PC-9 (cell line): ENCODE measurements around the gene DUSP18. TPM values are rescaled to one million over a fixed set of nuclear protein-coding genes. Genes with fewer than 3 reads are reported as not detected.
A peak's percentile ranks its signal among the peaks of the same experiment; 100 is the strongest.

Experiments
- BruUV-seq: library from RNA; stranded (reverse); fragments of 400-500 nt; replicated peaks from 2 replicates; lab custom pipeline; 2021; lab: Mats Ljungman, UMichigan
- CTCF ChIA-PET: fragments of 300-600 bp; sonication (Branson Sonifier 250); formaldehyde crosslinking; loops from one replicate; lab custom pipeline; 2022; ENCODE audit warnings: antibody characterized with exemption; lab: Charles Lee
- POLR2A ChIA-PET: fragments of 300-600 bp; sonication (Branson Sonifier 250); formaldehyde crosslinking; loops from one replicate; lab custom pipeline; 2022; ENCODE audit warnings: antibody characterized with exemption; ENCODE audit not compliant: unreplicated experiment; lab: Charles Lee
- DNase-seq, 2 experiments: peaks; one replicate each; pipeline versions ENCODE4 v3.0.0 to v3.0.0-alpha.2; 2015 to 2022; ENCODE audit warnings: mixed read lengths in 1 of 2
- H2AFZ ChIP-seq: fragments of 200-600 bp; sonication (generic); 2 replicates; pipeline ENCODE4 v1.8.1; 2017; ENCODE audit warnings: antibody characterized with exemption
- H3F3A ChIP-seq: fragments of 200-600 bp; sonication (generic); 2 replicates; pipeline ENCODE4 v1.8.1; 2017; ENCODE audit warnings: antibody characterized with exemption, mild to moderate bottlenecking, low read depth; ENCODE audit not compliant: insufficient read depth
- H3K27ac ChIP-seq: fragments of 200-600 bp; sonication (generic); 2 replicates; pipeline ENCODE4 v1.6.1; 2016; ENCODE audit warnings: mixed run types
- H3K27me3 ChIP-seq: fragments of 200-600 bp; sonication (generic); 2 replicates; pipeline ENCODE4 v1.6.1; 2016; ENCODE audit warnings: low read depth, mixed run types; ENCODE audit not compliant: insufficient read depth
- H3K36me3 ChIP-seq: fragments of 200-600 bp; sonication (generic); 2 replicates; pipeline ENCODE4 v1.6.1; 2016; ENCODE audit warnings: low read depth, mixed run types
- H3K4me1 ChIP-seq: fragments of 200-600 bp; sonication (generic); replicated peaks from 2 replicates; pipeline ENCODE4 v1.6.1; 2016; ENCODE audit warnings: mixed run types; ENCODE audit not compliant: insufficient read depth
- H3K4me2 ChIP-seq: fragments of 200-600 bp; sonication (generic); 2 replicates; pipeline ENCODE4 v1.6.1; 2017; ENCODE audit warnings: mixed run types
- H3K4me3 ChIP-seq: fragments of 200-600 bp; sonication (generic); 2 replicates; pipeline ENCODE4 v1.6.1; 2016; ENCODE audit warnings: mixed run types
- H3K79me2 ChIP-seq: fragments of 200-600 bp; sonication (generic); 2 replicates; pipeline ENCODE4 v1.6.1; 2017; ENCODE audit warnings: low read depth, mixed run types
- H3K9me2 ChIP-seq: fragments of 200-600 bp; sonication (generic); 2 replicates; pipeline ENCODE4 v1.8.1; 2017; ENCODE audit warnings: mild to moderate bottlenecking; ENCODE audit not compliant: insufficient read depth
- H3K9me3 ChIP-seq: fragments of 200-600 bp; sonication (generic); 2 replicates; pipeline ENCODE4 v1.8.1; 2016; ENCODE audit warnings: low read depth; ENCODE audit not compliant: insufficient read depth
- H4K20me1 ChIP-seq: fragments of 200-600 bp; sonication (generic); 2 replicates; pipeline ENCODE4 v1.8.1; 2017; ENCODE audit not compliant: insufficient read depth
- EZH2 ChIP-seq: fragments of 200-600 bp; sonication (generic); IDR thresholded peaks from 2 replicates; pipeline ENCODE4 v1.8.0; 2017; ENCODE audit warnings: antibody characterized with exemption, low read depth
- intact Hi-C: fragments of 100-400 bp; cut with micrococcal nuclease; formaldehyde crosslinking; loops from one replicate; pipeline ENCODE4 v1.10.0; 2022; ENCODE audit not compliant: unreplicated experiment
- total RNA-seq: library from RNA; stranded (reverse); gene quantifications from 2 replicates; pipeline ENCODE4 v1.2.3, GENCODE V29; 2021
- TF ChIP-seq, protein P1 (sequence below): fragments of 200-600 bp; sonication (generic); conservative IDR thresholded peaks from 2 replicates; pipeline ENCODE4 v1.6.1; 2017; ENCODE audit warnings: mixed run types, antibody characterized with exemption, mild to moderate bottlenecking, moderate library complexity

Gene DUSP18
- total RNA-seq, 1 experiment from 2014 or later: 11.0 TPM

DNA sequence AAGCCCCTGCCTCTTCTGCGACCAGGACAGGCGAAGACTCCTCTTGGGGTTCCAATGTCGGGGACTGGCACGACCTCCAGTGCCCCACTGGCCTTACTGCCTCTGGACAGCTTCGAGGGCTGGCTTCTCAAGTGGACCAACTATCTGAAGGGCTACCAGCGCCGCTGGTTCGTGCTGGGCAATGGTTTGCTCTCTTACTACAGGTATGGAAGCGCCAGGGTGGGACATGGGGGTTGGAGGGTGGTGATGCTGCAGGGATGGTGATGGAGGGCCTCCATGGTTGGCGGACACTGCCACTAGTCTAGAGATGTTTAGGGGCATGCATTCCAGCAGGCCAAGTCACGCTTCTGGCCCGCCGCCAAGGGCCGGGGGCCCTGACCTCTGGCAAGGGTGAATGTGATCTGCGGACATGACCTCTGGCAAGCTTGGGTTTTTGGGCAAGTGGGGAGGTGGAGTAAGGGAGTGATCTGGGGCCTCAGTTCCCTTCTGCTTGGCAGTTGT is 27.7 kb upstream of the DUSP18 start:
- no TSS peak for BruUV-seq
- Histone ChIP-seq H3K4me1 (peaks cover 5% of the 10 kb centered on the region; the same call in 1 of the 2 replicates), H3K4me2 (peak overlapping the region; percentile 74), H3K27ac (no peak overlapping the region), H4K20me1 (no peaks in the 10 kb centered on the region; the same call in 1 of the 2 replicates), H3K4me3 (peak overlapping the region; percentile 55; the same call in 1 of the 2 replicates), H3F3A (peaks cover 8% of the 10 kb centered on the region), H3K36me3 (no peaks in the 10 kb centered on the region), H3K9me2 (no peaks in the 10 kb centered on the region), H2AFZ (no peak overlapping the region), H3K27me3 (no peaks in the 10 kb centered on the region), H3K79me2 (no peaks in the 10 kb centered on the region), H3K9me3 (no peaks in the 10 kb centered on the region)
- DNase-seq: no peak
- no peak for TF ChIP-seq EZH2
- TF ChIP-seq, protein P1, sequence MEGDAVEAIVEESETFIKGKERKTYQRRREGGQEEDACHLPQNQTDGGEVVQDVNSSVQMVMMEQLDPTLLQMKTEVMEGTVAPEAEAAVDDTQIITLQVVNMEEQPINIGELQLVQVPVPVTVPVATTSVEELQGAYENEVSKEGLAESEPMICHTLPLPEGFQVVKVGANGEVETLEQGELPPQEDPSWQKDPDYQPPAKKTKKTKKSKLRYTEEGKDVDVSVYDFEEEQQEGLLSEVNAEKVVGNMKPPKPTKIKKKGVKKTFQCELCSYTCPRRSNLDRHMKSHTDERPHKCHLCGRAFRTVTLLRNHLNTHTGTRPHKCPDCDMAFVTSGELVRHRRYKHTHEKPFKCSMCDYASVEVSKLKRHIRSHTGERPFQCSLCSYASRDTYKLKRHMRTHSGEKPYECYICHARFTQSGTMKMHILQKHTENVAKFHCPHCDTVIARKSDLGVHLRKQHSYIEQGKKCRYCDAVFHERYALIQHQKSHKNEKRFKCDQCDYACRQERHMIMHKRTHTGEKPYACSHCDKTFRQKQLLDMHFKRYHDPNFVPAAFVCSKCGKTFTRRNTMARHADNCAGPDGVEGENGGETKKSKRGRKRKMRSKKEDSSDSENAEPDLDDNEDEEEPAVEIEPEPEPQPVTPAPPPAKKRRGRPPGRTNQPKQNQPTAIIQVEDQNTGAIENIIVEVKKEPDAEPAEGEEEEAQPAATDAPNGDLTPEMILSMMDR: no peak
- POLR2A ChIA-PET: no interaction called here
- intact Hi-C loops: loop anchor here (2.0 kb wide), 1 partner anchor 27 kb away; no protein-coding TSS in a partner anchor
- CTCF ChIA-PET: interaction anchor here (0.7 kb wide), 1 partner anchor 214 kb away, joined by 4 read pairs; no protein-coding TSS in a partner anchor

DNA sequence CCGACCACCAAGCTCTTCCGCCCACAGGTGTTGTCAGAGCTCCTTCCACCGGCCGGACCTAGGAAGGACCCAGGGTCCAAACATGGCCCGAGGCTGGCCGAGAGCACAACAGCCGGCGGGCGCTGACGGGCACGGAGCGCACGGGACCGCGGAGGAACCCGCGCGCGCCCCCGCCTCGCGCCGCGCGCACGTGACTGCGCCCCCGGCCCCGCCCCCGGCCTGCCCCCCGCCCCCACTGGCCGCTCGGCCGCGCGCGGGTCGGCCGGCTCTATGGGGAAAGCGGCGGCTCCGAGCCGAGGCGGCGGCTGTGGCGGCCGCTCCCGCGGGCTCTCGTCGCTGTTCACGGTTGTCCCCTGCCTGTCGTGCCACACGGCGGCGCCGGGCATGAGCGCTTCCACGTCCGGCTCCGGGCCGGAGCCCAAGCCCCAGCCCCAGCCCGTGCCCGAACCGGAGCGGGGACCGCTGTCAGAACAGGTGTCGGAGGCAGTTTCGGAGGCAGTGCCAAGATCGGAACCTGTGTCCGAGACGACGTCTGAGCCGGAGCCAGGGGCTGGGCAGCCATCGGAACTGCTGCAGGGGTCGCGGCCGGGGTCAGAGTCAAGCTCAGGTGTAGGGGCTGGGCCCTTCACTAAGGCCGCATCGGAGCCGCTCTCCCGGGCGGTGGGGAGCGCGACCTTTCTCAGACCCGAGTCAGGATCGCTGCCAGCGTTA is 27.1 kb upstream of the DUSP18 start, which contains the start of gene OSBP2:
Gene OSBP2, plus strand, starts transcription at position 235 of the 711 bp plus-strand sequence. Its CDS starts 36 bp downstream, at position 271.
- Histone ChIP-seq H4K20me1 (no peaks in the 10 kb centered on the region; the same call in 1 of the 2 replicates), H3K9me3 (no peaks in the 10 kb centered on the region), H3K4me3 (peak within 1 kb of the TSS; percentile 64), H3K4me1 (peaks cover 5% of the 10 kb centered on the region; the same call in 1 of the 2 replicates), H3F3A (peaks cover 8% of the 10 kb centered on the region), H3K36me3 (no peaks in the 10 kb centered on the region), H2AFZ (peak within 1 kb of the TSS; percentile 86), H3K27ac (no peak within 1 kb of the TSS), H3K9me2 (no peaks in the 10 kb centered on the region), H3K27me3 (no peaks in the 10 kb centered on the region), H3K4me2 (peak within 1 kb of the TSS; percentile 80), H3K79me2 (no peaks in the 10 kb centered on the region)
- TF ChIP-seq EZH2: no peak
- TF ChIP-seq, protein P1: no peak
- ChIA-PET POLR2A (interaction anchor here (0.6 kb wide), 1 partner anchor 35 kb away, joined by 10 read pairs; no protein-coding TSS in a partner anchor), CTCF (interaction anchor here (0.7 to 1.3 kb wide), 2 partner anchors 60 to 215 kb away, joined by 4 read pairs; partner anchors contain the start of gene SLC35E4)
- peak in 1 of 2 experiments; percentile 53 for DNase-seq
- BruUV-seq: no TSS peak
- intact Hi-C loops: loop anchor here (1.0 to 2.0 kb wide), 2 partner anchors 26 to 60 kb away; no protein-coding TSS in a partner anchor

DNA sequence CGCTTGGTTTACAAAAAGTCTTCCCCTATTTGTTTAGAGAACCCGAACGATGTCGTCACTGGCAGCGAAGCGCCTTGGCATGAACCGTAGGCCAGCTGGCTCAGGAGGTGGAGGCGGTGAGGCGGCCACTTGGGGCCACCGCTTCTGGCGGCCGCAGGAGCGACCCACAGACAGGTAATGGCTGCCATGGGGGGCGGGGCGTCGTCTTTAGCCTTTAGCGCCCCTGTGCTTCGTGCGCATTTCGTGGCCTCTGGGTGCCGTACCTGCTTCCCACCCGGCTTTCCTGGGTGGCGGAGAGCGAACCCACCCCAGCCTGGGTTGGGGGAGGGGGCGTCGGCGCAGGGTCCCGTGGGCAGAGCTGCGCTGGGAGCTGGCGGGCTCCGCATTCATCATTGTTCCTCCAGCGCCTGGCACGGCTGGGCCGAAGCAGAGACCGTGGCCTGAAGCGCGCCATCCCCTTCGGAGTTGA is 26.5 kb upstream of the DUSP18 start:
- Histone ChIP-seq H3K9me3 (no peaks in the 10 kb centered on the region), H3K36me3 (no peaks in the 10 kb centered on the region), H3F3A (peaks cover 8% of the 10 kb centered on the region), H3K79me2 (no peaks in the 10 kb centered on the region), H3K4me1 (peaks cover 9% of the 10 kb centered on the region; the same call in 1 of the 2 replicates), H3K27ac (no peak overlapping the region), H2AFZ (peak overlapping the region; percentile 86), H3K4me3 (peak overlapping the region; percentile 64), H3K9me2 (no peaks in the 10 kb centered on the region), H4K20me1 (no peaks in the 10 kb centered on the region; the same call in 1 of the 2 replicates), H3K4me2 (peak overlapping the region; percentile 80), H3K27me3 (no peaks in the 10 kb centered on the region)
- peak; percentile 59 to 70 for DNase-seq
- intact Hi-C loops: loop anchor here (1.0 to 2.0 kb wide), 2 partner anchors 25 to 60 kb away; no protein-coding TSS in a partner anchor
- no TSS peak for BruUV-seq
- CTCF ChIA-PET: interaction anchor here (1.3 kb wide), 1 partner anchor 59 kb away, joined by 4 read pairs; the partner anchor contains the start of gene SLC35E4
- no peak for TF ChIP-seq EZH2
- TF ChIP-seq, protein P1: no peak
- POLR2A ChIA-PET: interaction anchor here (0.5 to 0.9 kb wide), 3 partner anchors 36 to 388 kb away, joined by 10 to 22 read pairs (median 11); partner anchors contain the start of gene TCN2
